AG04450 (cell line): Measurements from ENCODE around the gene TMF1. TPM values are rescaled to one million over a fixed set of nuclear protein-coding genes. Genes with fewer than 3 reads are reported as not detected.

Experiments
- CTCF ChIA-PET: fragments of 300-600, 350-600 bp; formaldehyde crosslinking; extraction: SDS; loops from one replicate; lab custom pipeline; 2022; ENCODE audit warnings: antibody characterized with exemption, inconsistent platforms; lab: Charles Lee
- POLR2A ChIA-PET: fragments of 350-600 bp; formaldehyde crosslinking; extraction: SDS; loops from one replicate; lab custom pipeline; 2021; ENCODE audit warnings: antibody characterized with exemption, inconsistent platforms; lab: Yijun Ruan, JAX
- DNase-seq: peaks from one replicate; pipeline ENCODE4 v3.0.0-alpha.2; 2011; ENCODE audit warnings: low read depth, low spot score
- H3K27ac ChIP-seq: one replicate; pipeline ENCODE4 v1.5.1; 2012; ENCODE audit warnings: low read depth, low read length, control low read depth
- H3K27me3 ChIP-seq: one replicate; pipeline ENCODE4 v1.6.0; 2012; ENCODE audit warnings: low read length; ENCODE audit not compliant: control insufficient read depth, insufficient read depth
- H3K4me3 ChIP-seq: 2 replicates; pipeline ENCODE4 v1.5.1; 2011; ENCODE audit warnings: mild to moderate bottlenecking, low read depth, low read length, control low read depth
- H3K9me3 ChIP-seq: 2 replicates; pipeline ENCODE4 v1.5.1; 2012; ENCODE audit warnings: low read length; ENCODE audit not compliant: control insufficient read depth, insufficient read depth
- polyA plus RNA-seq: library from polyadenylated mRNA; depleted of rRNA; stranded (reverse); fragments of >200 nt; gene quantifications from 2 replicates; pipeline ENCODE4 v1.2.3, GENCODE V29; 2011; rRNA removed
- small RNA-seq: library from RNA; depleted of rRNA; stranded (forward); fragments of <200 nt; gene quantifications from one replicate; pipeline ENCODE3, GENCODE V24; 2012; ENCODE audit warnings: low read depth; ENCODE audit not compliant: insufficient read length
- TF ChIP-seq, protein P1 (sequence below): IDR thresholded peaks from 2 replicates; pipeline ENCODE4 v1.5.1; 2011; ENCODE audit warnings: low read depth, low read length, control low read depth, inconsistent platforms

The TMF1 gene
- polyA plus RNA-seq, 1 experiment = 21.1 TPM

DNA sequence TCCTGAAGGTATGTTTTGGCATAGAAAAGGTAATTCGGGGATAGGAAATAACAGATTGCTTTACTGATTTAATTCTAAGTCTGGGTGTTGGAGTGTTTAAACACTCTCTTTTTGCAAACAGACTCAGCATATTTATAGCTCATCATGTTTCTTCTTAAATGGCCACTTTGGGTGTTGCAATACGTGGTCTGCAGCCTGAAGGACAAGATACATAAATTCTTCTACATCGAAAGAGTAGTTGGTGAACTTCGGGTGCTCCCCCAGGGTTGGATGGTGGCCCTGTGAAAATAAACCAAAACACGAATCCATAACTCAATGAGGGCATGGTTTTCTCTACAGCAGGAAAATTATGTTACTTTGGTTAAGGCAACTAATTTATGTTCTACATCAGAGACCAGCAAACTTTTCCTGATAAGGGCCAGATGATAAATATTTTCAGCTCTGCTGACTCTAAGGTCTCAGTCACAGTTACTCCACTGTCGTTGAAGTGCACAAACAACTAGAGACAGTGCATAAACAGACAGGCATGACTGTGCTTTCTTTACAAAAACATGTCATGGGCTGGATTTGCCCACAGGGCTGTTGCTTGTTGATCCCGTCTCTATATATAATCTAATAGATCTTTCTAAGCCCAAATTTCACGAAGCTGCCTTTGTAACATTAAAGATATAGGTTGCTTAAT is 74.5 kb downstream of the TMF1 start:
- Histone ChIP-seq H3K27ac (no peak overlapping the region), H3K9me3 (no peaks in the 10 kb centered on the region), H3K4me3 (no peak overlapping the region), H3K27me3 (no peaks in the 10 kb centered on the region)
- CTCF ChIA-PET = interaction anchor here (1.3 kb wide), 1 partner anchor 84 kb away, joined by 5 read pairs; no protein-coding TSS in a partner anchor
- no peak for DNase-seq
- POLR2A ChIA-PET = interaction anchor here (0.6 kb wide), 1 partner anchor 55 kb away, joined by 5 read pairs; no protein-coding TSS in a partner anchor
- TF ChIP-seq, protein P1, sequence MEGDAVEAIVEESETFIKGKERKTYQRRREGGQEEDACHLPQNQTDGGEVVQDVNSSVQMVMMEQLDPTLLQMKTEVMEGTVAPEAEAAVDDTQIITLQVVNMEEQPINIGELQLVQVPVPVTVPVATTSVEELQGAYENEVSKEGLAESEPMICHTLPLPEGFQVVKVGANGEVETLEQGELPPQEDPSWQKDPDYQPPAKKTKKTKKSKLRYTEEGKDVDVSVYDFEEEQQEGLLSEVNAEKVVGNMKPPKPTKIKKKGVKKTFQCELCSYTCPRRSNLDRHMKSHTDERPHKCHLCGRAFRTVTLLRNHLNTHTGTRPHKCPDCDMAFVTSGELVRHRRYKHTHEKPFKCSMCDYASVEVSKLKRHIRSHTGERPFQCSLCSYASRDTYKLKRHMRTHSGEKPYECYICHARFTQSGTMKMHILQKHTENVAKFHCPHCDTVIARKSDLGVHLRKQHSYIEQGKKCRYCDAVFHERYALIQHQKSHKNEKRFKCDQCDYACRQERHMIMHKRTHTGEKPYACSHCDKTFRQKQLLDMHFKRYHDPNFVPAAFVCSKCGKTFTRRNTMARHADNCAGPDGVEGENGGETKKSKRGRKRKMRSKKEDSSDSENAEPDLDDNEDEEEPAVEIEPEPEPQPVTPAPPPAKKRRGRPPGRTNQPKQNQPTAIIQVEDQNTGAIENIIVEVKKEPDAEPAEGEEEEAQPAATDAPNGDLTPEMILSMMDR = no peak

DNA sequence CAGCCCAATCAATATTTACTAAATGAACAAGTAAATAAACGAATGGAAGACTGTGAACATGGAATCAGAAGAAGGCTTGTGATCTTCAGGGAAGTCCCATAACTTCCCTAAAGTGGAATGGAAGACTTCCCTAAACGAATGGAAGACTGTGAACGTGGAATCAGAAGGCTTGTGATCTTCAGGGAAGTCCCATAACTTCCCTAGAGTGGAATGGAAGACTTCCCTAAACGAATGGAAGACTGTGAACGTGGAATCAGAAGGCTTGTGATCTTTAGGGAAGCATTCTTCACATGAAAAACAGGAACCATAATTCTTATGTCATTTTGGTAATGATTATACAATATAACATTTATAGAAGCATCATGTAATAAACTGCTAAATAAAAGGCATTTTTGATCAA is 77.4 kb downstream of the TMF1 start:
- POLR2A ChIA-PET = no interaction called here
- H3K9me3 ChIP-seq = no peaks in the 10 kb centered on the region
- H3K27ac ChIP-seq = no peak overlapping the region
- peaks cover 9% of the 10 kb centered on the region for H3K27me3 ChIP-seq
- H3K4me3 ChIP-seq = no peak overlapping the region
- CTCF ChIA-PET = no interaction called here
- TF ChIP-seq, protein P1 = no peak
- no peak for DNase-seq

DNA sequence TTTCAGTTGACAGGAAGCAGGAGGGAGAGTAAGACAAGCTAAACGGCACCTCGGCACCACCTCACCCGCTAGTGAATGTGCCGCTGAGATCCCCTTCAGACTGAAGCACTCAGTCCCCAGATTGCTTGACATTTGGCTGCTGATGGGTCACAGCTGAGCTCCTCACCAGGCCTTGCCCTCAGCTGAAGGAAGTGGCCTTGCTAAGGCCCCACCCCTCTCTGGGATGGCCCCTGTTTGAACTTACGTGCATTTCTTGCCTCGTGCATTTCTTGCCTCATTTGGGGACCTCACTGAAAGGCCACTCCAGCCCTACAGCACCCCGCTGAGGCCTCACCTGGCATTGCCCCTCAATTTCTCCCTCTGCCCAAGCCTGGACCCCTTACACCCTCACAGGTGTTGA is 78.5 kb downstream of the TMF1 start:
- CTCF ChIA-PET = interaction anchor here (2.0 kb wide), 1 partner anchor 81 kb away, joined by 22 read pairs; no protein-coding TSS in a partner anchor

DNA sequence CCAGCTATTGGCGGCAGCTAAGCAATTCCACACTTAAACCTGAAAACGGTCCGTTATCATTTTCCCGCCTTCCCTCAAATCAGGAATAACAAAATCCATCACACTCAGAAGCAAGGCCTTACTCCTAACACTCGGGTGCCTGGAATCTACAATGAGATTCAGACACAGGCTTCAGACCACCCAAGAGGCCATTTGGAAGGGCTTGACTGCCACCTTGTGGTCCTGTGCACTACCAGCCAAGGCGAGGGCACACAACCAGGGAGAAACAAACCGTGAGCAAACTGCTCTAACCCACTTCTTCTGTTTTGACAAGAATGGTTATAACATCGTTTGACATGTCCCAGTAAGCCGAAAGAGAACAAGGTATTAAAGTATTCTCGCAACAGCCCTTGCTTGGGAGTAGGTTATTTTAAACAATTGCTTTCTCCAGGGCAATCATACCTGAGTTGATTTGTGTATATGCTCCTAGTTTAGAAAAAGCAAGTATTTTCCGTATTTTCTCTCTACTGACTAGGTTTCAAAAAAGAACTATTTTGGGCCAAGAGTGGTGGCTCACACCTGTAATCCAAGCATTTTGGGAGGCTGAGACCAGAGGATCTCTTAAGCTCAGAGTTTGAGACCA is 79.7 kb downstream of the TMF1 start:
- ChIA-PET POLR2A (no interaction called here), CTCF (interaction anchor here (0.6 to 2.0 kb wide), 10 partner anchors 13 to 2000 kb away, joined by 3 to 22 read pairs (median 3); no protein-coding TSS in a partner anchor)
- H3K27ac ChIP-seq = no peak overlapping the region
- H3K9me3 ChIP-seq = no peaks in the 10 kb centered on the region
- DNase-seq = no peak
- H3K27me3 ChIP-seq = peaks cover 16% of the 10 kb centered on the region
- TF ChIP-seq, protein P1 = peak; percentile 80
- no peak overlapping the region for H3K4me3 ChIP-seq

More for the DNA sequence above, 78.5 kb downstream of the TMF1 start:
- H3K9me3 ChIP-seq = no peaks in the 10 kb centered on the region
- no peak overlapping the region for H3K27ac ChIP-seq
- no peak for DNase-seq
- H3K4me3 ChIP-seq = no peak overlapping the region
- POLR2A ChIA-PET = no interaction called here
- H3K27me3 ChIP-seq = peaks cover 16% of the 10 kb centered on the region
- TF ChIP-seq, protein P1 = no peak

Small RNA genes lying within 50 kb of the gene (small RNA-seq; reads per million reads assigned to genes)
- gene MIR3136 = 4.8 reads per million, percentile 48 among the genes with 10 or more reads in this experiment

Other genes with a start within 250 kb of the TMF1 start
- not detected in 2 replicates for gene TAFA4, start 119.8 kb downstream of the TMF1 start, polyA plus RNA-seq
- gene EOGT, start 38.6 kb downstream of the TMF1 start, polyA plus RNA-seq = 25.8 and 29.4 TPM in 2 replicates
- gene UBA3, start 28.0 kb upstream of the TMF1 start, polyA plus RNA-seq = 81.1 and 111 TPM in 2 replicates
- 150 and 204 TPM in 2 replicates for gene ARL6IP5, start 32.6 kb upstream of the TMF1 start, polyA plus RNA-seq
- gene LMOD3, start 70.3 kb upstream of the TMF1 start, polyA plus RNA-seq = not detected in 2 replicates